NCI-H2029 (cell line): Measurements from ENCODE around the gene GSTM5.
"Not testable (repeated sequence)": the region's sequence is repeated elsewhere in the genome, so short reads cannot be mapped to it uniquely, and the experiment has no call there.

Experiments used
- DNase-seq: peaks from one replicate; lab custom pipeline; 2025; lab: John Stamatoyannopoulos, UW

The GSTM5 gene

DNA sequence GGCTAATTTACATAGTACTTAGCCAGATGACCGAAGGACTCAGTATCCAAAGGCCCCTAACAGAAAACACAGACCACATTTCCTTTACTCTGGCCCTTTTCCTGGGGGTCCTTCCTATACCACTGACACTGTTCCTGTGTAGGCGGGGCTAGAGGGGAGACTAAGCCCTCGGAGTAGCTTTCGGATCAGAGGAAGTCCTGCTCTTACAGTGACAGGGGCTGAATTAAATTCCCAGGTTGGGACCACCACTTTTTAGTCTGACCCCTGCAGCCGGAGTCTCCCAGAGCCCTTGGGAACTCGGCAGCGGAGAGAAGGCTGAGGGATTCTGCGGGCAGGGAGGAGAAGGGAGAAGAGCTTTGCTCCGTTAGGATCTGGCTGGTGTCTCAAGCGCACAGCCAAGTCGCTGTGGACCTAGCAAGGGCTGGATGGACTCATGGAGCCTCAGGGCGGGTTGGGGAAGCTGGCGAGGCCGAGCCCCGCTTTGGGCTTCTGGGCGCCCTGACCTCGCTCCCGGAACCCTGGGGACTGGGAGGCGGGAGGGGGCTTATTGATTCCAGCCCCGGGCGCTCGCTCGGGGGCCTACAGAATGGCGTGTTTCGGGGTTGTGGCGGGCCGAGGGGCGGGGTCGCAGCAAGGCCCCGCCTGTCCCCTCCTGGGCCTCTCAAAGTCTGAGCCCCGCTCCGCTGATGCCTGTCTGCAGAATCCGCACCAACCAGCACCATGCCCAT lies at the start of gene GSTM5:
Gene GSTM5 (plus strand): TSS at position 659 of the 728 bp plus-strand sequence. CDS start 62 bp downstream, at position 721.
- DNase-seq = not testable (repeated sequence)

DNA sequence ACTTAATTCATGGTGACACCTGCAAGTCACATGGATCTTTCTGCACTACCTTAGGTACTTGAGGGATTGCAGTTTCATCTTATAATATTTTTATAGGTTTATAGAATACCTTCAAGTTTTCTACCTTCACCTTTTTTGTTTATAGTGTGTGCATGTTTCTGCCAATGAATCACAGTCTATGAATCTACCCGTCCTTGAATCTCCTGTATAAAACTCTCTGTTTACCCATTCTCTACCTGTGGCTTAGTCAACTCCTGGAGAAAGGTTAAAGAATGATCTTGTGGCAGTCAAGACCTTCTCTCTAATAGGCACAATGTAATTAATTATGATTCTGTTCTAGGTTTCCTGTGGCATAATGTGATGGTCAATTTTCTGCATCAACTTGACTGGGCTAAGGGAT lies 47.4 kb upstream of the GSTM5 start:
- DNase-seq = no peak

DNA sequence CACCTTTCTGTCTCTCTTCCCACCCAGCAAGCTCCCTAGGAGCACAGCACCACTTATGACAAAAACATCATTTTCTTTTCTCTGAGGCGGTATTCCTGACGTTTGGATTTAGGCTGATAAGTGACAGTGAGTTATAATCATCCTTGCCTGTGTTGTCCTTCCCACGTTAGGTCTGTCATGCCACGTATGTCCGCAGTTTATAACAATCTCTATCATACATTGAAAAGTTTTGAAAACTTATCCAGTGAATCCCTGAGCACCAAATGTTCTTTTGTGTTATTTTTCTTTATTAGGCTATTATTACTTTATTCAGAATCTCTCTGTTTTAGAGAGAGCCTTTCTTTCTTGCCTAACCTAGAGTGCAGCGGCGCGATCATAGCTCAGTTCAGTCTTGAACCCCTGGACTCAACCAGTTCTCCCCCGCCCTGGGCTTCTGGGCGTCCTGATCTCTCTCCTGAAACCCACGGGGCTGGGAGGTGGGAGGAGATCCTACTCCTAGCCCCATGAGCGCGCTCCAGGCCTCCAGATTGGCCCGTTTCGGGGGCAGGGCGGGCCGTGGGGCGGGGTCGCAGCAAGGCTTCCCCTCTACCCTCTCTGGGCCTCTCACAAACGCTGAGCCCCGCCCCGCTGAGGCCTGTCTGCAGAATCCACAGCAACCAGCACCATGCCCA lies 44.5 kb upstream of the GSTM5 start, which contains the start of gene GSTM2:
Gene GSTM2 (plus strand): TSS at position 606 of the 671 bp plus-strand sequence. CDS start 59 bp downstream, at position 665.
- DNase-seq = no peak

DNA sequence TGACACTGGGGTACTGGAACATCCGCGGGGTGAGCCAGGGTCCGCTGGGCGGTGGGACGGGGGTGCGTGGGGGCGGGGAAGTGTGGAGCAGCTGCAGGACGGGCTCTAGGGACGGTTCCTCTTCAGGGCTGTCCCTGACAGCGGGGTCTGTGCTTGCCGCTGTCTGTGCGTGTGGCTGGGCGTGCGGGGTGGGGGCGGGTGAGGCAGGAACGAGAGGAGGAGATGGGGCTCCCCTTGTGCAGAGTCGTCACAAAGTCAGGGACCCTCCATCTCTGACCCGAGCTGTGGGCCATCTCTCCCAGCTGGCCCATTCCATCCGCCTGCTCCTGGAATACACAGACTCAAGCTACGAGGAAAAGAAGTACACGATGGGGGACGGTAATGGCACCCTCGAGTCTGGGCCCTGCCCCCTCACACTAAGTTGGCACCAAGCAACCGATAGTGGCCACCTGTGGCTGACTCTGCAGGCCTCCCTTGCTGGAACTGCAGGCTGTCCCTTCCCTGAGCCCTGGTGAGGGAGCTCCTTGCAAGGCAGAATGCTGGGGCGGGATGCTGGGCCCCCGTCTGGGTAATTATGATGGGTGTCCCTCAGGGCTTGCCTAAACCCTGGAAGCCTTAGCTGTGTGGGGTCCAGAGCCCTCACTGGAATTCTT lies 43.8 kb upstream of the GSTM5 start:
- DNase-seq = no peak

DNA sequence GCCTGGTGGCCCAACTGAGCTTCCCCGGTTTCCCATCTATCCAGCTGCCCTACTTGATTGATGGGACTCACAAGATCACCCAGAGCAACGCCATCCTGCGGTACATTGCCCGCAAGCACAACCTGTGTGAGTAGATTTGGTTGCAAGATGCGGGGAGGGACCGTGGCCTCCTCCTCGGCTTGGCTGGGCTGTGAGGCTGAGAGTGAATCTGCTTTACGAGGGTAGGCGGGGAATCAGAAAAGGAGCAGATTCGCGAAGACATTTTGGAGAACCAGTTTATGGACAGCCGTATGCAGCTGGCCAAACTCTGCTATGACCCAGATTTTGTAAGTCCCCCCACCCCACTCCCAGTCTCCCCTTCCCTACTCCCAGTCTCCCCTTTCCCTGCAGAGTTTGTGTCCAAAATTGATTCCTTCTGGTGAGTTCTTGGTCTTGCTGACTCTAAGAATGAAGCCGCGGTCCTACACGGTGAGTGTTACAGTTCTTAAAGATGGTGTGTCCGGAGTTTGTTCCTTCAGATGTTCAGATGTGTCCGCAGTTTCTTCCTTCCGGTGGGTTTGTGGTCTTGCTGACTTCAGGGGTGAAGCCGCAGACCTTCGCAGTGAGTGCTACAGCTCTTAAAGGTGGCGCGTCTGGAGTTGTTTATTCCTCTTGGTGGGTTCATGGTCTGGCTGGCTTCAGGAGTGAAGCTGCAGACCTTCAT lies 42.7 kb upstream of the GSTM5 start:
- DNase-seq = no peak

DNA sequence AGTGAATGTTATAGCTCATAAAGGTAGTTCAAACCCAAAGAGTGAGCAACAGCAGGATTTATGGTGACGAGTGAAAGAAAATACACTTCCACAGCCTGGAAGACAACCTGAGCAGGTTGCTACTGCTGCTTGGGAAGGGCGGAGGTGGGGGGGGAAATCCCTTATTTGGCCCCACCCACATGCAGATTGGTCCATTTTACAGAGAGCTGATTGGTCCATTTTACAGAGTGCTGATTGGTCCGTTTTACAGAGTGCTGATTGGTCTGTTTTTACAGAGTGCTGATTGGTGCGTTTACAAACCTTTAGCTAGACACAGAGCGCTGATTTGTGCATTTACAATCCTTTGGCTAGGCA lies 42.1 kb upstream of the GSTM5 start:
- not testable (repeated sequence) for DNase-seq

DNA sequence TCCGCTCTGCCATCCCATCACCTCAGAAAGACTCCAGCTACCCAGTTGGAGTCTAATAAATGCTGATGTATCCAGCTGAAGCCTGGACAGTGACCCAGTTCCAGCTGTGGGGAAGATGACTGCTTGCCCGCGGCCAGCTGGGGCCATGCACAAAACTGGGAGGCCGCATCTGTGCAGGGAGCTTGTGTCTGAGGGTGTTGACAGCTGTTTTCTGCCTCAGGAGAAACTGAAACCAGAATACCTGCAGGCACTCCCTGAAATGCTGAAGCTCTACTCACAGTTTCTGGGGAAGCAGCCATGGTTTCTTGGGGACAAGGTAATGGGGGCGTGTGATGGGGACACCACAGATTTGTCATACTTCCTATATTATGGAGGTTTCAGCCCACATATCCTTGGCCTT lies 41.0 kb upstream of the GSTM5 start:
- DNase-seq = no peak

DNA sequence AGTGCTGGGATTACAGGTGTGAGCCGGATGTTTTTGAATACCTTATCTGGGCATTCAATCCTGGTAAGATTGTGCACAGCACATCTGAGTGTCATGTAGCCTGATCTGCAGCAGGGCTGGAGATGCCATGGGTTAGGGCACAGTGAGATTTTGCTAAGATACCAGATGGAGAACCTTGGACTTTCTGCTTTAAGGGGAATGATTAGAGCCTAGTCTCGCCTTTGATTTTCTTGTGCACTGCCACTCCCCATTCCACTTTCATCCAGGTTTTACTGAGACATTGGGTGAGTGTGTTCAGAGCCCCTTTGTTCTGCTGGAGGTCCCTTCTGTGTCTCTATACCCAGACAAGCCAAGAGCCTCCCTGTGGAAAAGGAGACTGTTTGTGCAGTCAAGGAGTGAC lies 38.2 kb upstream of the GSTM5 start:
- not testable (repeated sequence) for DNase-seq

DNA sequence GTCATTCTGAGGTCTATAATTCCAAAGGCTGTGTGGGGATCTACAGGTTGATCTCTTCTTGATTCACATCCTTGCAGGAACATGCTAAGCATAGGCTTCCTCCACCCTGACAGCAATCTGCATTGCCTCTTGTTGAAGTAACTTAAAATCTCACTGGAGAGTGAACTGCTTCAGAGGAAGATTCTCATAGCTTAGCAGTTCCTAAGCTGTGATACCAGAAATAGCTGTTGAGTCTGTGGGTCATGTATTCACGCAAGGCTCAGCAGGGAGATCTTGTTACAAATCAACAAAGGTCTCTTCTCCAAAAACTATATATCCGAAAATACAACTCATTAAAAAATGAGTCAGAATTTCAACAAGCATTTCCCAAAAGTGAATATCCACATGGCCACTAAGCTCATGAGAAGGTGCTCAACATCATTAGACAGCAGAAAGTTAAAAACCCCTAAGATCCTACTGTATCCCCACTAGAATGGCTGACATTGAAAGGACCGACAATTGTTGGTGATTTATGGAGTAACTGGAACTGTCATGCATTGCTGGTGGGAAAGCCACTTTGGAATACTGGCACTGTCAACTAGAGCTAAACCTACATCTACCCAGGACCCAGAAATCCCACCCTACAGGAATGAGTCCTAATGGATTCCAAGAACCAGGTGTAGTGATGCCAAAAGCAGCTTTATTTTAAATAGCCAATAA lies 35.2 kb upstream of the GSTM5 start:
- not testable (repeated sequence) for DNase-seq

DNA sequence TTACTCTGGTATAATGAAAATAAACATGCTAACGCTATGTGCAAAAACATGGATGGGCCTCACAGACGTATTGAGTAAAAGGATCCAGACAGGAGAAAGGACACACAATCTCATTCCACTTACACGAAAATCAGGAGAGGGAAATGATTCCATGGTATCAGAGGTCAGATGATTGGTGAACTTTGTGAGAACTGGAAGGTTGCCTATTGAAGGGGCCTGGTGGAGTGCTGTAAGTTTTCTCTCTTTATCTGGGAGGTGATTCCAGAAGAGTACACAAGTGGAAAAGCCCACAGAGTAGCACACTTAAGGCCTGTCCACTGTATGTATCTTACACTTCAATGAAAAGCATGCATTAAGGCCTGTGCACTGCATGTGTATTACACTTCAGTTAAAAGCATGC lies 34.6 kb upstream of the GSTM5 start:
- DNase-seq = no peak

DNA sequence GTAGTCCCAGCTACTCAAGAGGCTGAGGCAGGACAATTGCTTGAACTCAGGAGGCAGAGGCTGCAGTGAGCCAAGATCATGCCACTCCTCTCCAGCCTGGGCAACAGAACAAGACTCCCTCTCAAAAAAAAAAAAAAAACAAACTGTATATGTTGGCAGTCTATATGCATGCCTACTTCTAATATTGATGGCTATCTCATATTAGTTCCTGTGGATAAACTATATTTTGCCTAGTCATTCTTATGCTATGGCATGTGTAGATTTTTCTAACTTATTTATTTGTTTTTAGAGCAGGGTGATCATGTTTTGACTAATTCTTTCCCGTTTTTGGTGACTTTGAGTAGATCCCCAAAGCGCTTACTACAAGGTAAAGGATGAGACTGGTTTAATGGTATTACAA lies 33.4 kb upstream of the GSTM5 start:
- not testable (repeated sequence) for DNase-seq

DNA sequence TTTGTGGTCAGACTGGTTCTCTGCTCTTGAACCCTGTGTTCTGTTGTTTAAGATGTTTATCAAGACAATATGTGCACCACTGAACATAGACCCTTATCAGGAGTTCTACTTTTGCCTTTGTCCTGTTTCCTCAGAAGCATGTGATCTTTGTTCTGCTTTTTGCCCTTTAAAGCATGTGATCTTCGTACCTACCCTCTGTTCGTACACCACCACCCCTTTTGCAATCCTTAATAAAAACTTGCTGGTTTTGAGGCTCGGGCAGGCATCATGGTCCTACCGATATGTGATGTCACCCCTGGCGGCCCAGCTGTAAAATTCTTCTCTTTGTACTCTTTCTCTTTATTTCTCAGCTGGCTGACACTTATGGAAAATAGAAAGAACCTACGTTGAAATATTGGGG lies 27.3 kb upstream of the GSTM5 start:
- not testable (repeated sequence) for DNase-seq

DNA sequence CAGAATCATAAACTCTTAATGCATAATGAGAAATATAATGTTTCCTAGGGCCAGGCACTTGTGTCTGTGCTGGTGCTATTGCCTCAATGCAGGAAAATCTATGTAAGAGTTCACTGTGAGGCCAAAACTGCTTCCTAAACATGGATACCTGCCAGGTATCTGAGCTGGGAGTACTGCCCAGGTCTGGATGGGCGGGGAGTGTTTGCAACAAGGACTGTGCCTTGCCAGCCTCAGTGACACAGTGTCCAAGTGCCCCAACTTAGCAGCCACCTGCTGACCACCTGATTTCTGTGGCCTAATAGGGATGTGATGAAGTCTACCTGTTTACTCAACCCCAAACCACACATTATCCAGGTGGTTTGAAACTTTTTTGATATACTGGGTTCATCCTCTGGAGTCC lies 26.7 kb upstream of the GSTM5 start:
- not testable (repeated sequence) for DNase-seq

DNA sequence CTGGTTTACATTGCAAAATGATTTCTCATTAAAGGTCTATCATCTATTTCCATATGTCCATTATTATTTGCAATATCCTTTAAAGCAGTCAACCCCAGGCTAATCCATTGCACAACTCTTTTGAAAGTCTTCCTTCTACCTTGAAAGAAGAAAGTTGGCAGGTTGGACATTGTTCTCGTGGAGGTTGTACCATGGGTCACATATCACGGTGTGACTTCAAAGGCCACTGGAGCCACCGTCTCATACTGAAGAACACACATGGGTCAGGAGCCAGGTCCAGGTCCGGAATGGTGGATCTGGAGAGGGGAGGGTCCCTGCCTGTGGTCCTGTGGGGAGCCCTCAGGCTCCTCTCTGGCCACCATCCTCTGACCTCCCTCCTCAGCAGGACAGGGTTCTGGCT lies 26.2 kb upstream of the GSTM5 start:
- not testable (repeated sequence) for DNase-seq

DNA sequence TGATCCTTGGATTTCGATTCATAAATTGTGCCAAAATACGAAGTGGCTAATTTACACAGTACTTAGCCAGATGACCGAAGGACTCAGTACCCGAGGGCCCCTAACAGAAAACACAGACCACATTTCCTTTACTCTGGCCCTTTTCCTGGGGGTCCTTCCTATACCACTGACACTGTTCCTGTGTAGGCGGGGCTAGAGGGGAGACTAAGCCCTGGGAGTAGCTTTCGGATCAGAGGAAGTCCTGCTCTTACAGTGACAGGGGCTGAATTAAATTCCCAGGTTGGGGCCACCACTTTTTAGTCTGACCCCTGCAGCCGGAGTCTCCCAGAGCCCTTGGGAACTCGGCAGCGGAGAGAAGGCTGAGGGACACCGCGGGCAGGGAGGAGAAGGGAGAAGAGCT lies 24.9 kb upstream of the GSTM5 start:
- DNase-seq = not testable (repeated sequence)

DNA sequence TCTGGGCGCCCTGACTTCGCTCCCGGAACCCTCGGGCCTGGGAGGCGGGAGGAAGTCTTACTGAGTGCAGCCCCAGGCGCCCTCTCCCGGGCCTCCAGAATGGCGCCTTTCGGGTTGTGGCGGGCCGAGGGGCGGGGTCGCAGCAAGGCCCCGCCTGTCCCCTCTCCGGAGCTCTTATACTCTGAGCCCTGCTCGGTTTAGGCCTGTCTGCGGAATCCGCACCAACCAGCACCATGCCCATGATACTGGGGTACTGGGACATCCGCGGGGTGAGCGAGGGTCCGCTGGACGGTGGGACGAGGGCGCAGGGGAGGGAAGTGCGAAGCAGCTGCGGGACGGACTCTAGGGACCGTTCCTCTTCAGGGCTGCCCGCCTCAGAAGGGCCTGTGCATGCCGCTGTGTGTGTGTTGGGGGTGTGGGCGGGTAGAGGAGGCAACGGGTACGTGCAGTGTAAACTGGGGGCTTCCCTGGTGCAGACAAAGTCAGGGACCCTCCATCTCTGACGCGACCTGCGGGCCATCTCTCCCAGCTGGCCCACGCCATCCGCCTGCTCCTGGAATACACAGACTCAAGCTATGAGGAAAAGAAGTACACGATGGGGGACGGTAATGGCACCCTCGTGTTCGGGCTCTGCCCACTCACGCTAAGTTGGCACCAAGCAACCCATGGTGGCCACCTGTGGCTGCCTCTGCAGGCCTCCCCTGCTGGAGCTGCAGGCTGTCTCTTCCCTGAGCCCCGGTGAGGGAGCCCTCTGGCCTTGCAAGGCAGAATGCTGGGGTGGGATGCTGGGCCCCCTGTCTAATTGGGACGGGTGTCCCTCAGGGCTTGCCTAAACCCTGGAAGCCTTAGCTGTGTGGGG lies 24.2 kb upstream of the GSTM5 start, which contains the start of gene GSTM1:
Gene GSTM1 (plus strand): TSS at position 177 of the 859 bp plus-strand sequence. CDS start 57 bp downstream, at position 234.
- no peak for DNase-seq

DNA sequence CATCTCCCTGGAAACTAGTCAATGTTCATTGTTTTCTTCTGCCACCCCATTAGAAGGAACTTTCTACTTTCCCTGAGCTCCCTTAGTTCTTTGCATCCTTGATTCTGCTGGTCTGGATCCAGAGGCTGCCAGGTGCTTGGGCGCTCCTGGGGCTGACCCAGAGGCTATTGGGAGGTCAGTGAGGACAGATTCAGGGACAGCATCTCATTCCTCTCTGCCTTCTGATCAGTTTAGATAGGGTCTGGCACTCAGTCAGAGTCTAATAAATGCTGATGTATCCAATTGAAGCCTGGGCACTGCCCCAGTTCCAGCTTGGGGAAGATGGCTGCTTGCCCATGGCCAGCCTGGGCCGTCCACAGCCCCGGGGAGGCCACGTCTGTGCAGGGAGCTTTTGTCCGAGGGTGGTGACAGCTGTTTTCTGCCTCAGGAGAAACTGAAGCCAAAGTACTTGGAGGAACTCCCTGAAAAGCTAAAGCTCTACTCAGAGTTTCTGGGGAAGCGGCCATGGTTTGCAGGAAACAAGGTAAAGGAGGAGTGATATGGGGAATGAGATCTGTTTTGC lies 22.1 kb upstream of the GSTM5 start:
- DNase-seq = no peak

DNA sequence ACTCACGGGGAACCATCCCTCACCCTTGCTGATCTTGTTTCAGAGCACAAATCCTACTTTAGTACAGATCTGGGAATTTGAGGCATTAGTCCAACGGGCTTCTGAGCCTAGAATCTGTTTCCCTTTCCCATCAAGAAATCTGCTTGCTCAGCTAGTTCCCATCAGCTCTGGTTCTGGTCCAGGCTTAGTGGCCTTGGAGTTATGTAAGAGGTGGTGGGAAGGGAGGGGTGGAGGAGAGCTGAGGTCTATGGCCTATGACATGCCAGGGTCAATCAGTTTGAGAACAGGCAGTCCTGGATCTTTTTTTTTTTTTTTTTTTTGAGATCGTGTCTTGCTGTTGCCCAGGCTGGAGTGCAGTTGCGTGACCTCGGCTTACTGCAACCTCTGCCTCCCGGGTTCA lies 20.3 kb upstream of the GSTM5 start:
- no peak for DNase-seq

DNA sequence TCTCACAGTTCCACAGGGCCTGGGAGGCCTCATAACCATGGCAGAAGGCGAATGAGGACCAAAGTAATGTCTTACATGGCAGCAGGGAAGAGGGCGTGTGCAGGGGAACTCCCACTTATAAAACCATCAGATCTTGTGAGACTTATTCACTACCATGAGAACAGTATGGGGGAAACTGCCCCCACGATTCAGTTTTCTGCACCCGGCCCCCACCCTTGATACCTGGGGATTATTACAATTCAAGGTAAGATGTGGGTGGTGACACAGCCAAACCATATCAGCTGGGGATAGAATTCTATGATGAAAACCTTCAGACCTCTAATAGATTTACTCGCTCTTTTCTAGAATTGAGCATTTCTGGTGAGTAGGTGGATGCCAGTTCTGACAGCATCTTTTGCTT lies 17.7 kb upstream of the GSTM5 start:
- DNase-seq = not testable (repeated sequence)

DNA sequence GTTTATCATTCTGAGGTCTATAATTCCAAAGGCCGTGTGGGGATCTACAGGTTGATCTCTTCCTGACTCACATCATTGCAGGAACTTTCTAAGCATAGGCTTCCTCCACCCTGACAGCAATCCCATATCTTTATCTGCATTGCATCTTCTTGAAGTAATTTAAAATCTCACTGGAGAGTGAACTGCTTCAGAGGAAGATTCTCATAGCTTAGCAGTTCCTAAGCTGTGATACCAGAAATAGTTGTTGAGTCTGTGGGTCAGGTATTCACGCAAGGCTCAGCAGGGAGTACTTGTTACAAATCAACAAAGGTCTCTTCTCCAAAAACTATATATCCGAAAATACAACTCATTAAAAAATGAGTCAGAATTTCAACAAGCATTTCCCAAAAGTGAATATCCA lies 16.9 kb upstream of the GSTM5 start:
- DNase-seq = not testable (repeated sequence)
